HUES48 (cell line): Measurements from ENCODE around the gene SAFB2.

Source experiments
- H3K27ac ChIP-seq: one replicate; pipeline ENCODE4 v1.7.0; 2013; ENCODE audit warnings: low read depth, low read length, inconsistent platforms
- H3K27me3 ChIP-seq: 2 replicates; pipeline ENCODE4 v1.6.1; 2013; ENCODE audit warnings: mild to moderate bottlenecking, low read length; ENCODE audit not compliant: control insufficient read depth, insufficient read depth
- H3K36me3 ChIP-seq: 2 replicates; pipeline ENCODE4 v1.6.1; 2013; ENCODE audit warnings: low read length; ENCODE audit not compliant: control insufficient read depth, insufficient read depth
- H3K4me1 ChIP-seq: 2 replicates; pipeline ENCODE4 v1.6.1; 2013; ENCODE audit warnings: mild to moderate bottlenecking, low read length; ENCODE audit not compliant: control insufficient read depth, insufficient read depth
- H3K4me3 ChIP-seq: 2 replicates; pipeline ENCODE4 v1.5.1; 2013; ENCODE audit warnings: mild to moderate bottlenecking, low read depth, low read length
- H3K9ac ChIP-seq: 2 replicates; pipeline ENCODE4 v1.6.1; 2013; ENCODE audit warnings: mild to moderate bottlenecking, low read depth, low read length, moderate library complexity
- H3K9me3 ChIP-seq: 2 replicates; pipeline ENCODE4 v1.6.1; 2013; ENCODE audit warnings: low read length; ENCODE audit not compliant: control insufficient read depth, insufficient read depth

SAFB2 gene

DNA sequence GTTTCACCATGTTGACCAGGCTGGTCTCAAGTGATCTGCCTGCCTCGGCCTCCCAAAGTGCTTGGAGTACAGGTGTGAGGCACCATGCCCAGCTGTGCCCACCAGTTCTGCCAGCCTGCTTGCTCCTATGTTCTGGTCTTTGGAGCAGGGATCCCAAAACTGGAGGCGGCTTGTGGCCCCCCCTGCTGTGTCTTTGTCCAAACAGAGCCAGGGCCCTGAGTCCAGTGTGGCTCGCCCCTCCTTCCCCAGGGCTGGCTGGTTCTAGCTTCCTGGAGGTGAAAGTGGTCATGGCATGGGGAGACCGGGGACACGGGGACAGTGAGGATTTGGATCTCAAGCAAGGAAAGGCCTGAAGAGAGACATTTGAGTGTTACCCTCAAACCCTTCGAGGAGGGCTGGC, 43.3 kb downstream of the SAFB2 start:
- H3K27me3 ChIP-seq = no peaks in the 10 kb centered on the region
- H3K27ac ChIP-seq = no peak overlapping the region
- 0 out of 2 replicates have a peak, but pooled peaks cover 3% of the 10 kb centered on the region for H3K4me1 ChIP-seq
- H3K4me3 ChIP-seq = no peak overlapping the region
- H3K36me3 ChIP-seq = peaks cover 3% of the 10 kb centered on the region; the same call in 1 of the 2 replicates
- H3K9ac ChIP-seq = no peak overlapping the region
- H3K9me3 ChIP-seq = no peaks in the 10 kb centered on the region

DNA sequence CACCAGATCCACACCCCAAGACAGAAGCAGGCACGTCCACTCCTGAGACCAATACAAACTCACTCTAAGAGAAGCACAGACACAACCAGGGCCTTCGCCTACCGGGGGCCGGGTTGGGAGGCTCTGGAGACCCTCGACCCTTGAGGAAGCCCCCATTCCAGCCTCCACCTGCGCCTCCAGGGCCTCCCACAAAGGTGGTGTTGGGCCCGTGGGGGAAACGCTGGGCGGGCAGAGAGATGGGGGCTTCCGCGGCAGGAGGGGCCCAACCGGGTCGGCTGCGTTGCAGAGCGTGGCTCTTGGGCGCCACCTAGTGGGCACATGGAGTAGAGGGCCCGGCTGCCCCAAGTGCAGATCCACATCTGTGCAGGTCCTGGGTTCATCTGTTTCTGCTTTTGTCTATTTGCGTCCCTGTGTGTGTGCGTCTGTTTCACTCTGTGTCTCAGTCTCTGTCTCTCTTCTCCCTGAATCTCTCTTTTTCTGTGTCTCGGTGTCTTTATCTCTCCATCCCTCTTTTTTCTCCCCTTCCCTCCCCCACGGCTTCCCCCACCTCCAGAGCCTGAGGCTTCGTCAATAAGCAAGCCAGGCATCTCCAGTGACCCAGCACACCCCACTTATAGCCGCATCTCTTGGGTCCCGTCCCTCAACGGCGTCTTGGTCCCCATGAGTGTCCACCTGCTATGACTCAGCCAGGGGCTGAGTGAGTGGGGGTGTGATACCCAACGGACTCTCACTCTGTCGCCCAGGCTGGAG, 44.3 kb downstream of the SAFB2 start:
- no peaks in the 10 kb centered on the region for H3K9me3 ChIP-seq
- H3K27ac ChIP-seq = no peak overlapping the region
- H3K27me3 ChIP-seq = no peaks in the 10 kb centered on the region
- no peak overlapping the region; the same call in 1 of the 2 replicates for H3K4me3 ChIP-seq
- 0 out of 2 replicates have a peak, but pooled peaks cover 3% of the 10 kb centered on the region for H3K4me1 ChIP-seq
- peaks cover 3% of the 10 kb centered on the region; the same call in 1 of the 2 replicates for H3K36me3 ChIP-seq
- no peak overlapping the region for H3K9ac ChIP-seq

DNA sequence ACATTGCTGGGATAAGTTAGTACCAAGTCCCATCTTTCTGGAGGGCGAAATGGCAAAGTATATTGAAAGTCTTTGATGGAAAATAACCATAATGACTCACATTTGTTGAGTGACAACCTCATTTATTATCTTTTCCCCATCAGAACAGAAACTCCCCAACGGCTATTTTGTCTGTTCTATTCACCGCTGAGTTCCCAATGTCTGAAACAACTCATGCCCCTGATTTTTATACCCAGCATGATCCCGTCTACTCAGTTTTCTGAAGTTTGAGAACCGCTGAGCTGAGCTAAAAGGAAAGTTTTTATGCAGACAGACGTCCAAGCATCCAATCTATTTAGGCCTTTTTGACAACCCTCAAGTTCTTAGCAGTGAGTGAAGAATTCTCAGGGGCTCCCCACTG, 47.0 kb downstream of the SAFB2 start:
- Histone ChIP-seq H3K27me3 (no peaks in the 10 kb centered on the region), H3K9me3 (no peaks in the 10 kb centered on the region), H3K9ac (no peak overlapping the region), H3K4me3 (no peak overlapping the region), H3K36me3 (no peaks in the 10 kb centered on the region), H3K27ac (no peak overlapping the region), H3K4me1 (0 out of 2 replicates have a peak, but pooled peaks cover 3% of the 10 kb centered on the region)

DNA sequence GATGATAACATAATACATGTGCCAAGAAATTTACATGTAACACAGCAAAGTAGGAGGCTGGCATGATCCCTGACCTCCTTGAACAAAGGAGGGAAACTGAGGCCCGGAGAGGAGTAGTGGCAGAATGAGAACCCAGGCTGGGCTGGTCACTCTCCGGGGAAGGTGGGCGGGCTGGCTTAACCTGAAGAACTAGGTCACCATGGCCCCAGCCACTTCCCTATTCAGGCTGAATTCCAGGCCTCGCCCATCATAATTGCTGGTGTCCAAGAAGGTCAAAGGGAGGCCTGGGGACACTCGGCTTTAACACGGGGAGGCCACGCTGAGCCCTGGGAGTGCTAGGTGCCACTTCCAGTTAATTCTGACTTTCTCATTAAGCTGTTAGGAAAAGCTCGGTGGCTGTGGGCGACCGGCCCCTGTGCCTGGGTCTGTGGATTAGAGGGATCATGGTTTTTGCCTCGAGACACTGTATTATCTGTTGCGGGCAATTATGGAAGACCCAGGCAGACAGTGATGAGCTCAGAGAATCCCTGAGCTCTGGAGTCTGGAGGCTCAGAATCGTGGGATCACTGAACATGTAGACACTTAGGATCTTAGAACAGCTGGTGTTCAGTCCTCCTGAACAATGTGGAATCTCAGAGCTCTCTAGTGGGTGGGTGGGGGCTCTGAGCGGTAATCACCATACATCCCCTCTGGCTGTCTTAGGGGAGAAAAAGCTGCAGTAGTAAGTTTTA, 49.9 kb downstream of the SAFB2 start:
- no peak overlapping the region for H3K9ac ChIP-seq
- no peaks in the 10 kb centered on the region for H3K4me1 ChIP-seq
- no peak overlapping the region for H3K4me3 ChIP-seq
- H3K27ac ChIP-seq = no peak overlapping the region
- peaks cover 8% of the 10 kb centered on the region for H3K27me3 ChIP-seq
- no peaks in the 10 kb centered on the region for H3K9me3 ChIP-seq
- no peaks in the 10 kb centered on the region for H3K36me3 ChIP-seq

DNA sequence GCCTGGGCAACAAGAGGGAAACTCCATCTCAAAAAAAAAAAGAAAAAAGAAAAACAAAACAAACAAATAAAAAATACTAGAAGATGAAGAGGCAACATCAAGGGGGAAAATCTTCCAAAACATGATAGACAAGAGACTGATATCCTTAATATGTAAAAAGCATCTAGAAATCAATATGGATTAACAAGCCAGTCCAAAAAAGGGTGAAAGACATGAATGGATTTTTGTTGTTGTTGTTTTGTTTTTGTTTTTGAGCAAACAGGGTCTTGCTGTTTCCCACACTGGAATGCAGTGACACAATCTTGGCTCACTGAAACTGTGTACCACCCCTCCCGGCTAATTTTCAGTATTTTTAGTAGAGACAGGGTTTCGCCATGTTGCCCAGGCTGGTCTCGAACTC, 50.8 kb downstream of the SAFB2 start:
- no peaks in the 10 kb centered on the region for H3K9me3 ChIP-seq
- no peak overlapping the region for H3K4me3 ChIP-seq
- no peak overlapping the region for H3K27ac ChIP-seq
- no peak overlapping the region for H3K9ac ChIP-seq
- no peaks in the 10 kb centered on the region for H3K36me3 ChIP-seq
- no peaks in the 10 kb centered on the region for H3K4me1 ChIP-seq
- peaks cover 16% of the 10 kb centered on the region for H3K27me3 ChIP-seq

DNA sequence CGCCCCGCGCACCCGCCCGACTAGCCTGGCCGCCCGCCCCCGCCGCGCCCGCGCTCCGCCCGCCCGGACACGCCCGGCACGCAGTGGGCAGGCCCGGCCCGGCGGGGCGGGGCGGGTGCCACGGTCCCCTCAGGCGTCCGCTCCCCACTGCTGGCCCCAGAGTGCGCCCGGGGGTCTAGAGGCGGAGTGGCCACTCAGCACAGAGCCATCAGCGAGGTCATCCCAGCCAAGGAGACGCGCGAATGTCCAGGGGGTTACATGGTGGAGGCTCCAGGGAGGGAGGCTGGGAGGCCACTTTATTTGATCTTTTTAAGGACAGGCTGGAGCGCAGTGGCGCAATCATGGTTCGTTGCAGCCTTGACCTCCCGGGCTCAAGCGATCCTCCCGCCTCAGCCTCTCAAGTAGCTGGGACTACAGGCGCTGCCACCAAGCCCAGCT, 54.6 kb downstream of the SAFB2 start:
- H3K4me3 ChIP-seq = peak overlapping the region; percentile 61; the same call in 1 of the 2 replicates
- no peaks in the 10 kb centered on the region for H3K9me3 ChIP-seq
- H3K4me1 ChIP-seq = no peaks in the 10 kb centered on the region
- no peaks in the 10 kb centered on the region for H3K36me3 ChIP-seq
- no peak overlapping the region for H3K27ac ChIP-seq
- H3K27me3 ChIP-seq = peaks cover 25% of the 10 kb centered on the region
- no peak overlapping the region for H3K9ac ChIP-seq

DNA sequence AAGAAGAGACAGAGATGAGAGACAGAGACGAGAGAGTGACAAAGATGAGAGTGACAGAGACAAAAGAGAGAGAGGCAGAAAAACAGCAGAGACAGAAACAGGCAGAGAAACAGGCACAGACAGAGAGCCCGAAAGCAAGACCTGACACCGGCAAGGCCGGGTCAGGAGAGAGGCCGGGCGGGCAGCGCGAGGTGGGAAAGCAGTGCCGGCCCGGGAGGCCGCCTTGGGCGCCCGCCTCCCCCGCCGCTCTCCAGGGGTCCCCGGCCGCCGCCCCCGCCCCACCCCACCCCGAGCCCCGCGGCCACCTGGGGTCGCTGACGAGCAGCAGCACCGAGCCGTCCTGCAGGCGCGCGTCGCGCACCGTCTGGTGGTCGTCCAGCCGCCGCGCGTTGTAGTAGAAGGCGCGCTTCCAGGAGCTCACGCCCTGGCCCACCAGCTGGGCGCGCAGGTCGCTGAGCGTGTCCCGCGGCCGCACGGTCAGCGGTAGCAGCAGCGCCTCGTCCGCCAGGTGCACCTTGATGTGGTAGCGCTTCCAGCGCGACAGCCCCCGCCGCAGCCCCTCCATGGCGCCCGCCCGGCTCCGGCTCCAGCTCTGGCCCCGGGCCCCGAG, 55.1 kb downstream of the SAFB2 start, which contains the start of gene TINCR:
TINCR (minus strand) TSS at position 594 of the 610 bp plus-strand sequence.
- no peaks in the 10 kb centered on the region for H3K9me3 ChIP-seq
- H3K4me1 ChIP-seq = no peaks in the 10 kb centered on the region
- H3K27me3 ChIP-seq = peaks cover 25% of the 10 kb centered on the region
- H3K27ac ChIP-seq = no peak within 1 kb of the TSS
- peak within 1 kb of the TSS; percentile 61 for H3K4me3 ChIP-seq
- no peaks in the 10 kb centered on the region for H3K36me3 ChIP-seq
- H3K9ac ChIP-seq = no peak within 1 kb of the TSS

DNA sequence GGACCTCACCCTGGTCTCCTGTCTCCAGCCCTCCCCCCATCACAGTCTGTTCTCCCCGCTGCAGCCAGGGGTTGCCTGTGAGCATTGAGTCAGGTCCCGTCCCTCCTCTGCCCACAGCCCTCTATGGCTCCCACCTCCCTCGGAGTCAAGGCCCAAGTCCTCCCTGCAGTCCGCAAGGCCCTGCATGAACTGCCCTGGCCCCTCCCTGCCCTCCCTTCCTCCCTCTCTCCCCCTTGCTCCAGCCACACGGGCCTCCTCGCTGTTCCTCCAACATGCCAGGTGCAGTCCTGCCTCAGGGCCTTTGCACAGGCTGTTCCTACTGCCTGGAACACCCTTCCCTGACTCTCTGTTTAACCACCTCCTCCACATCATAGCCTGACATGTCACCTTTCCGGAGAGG, 57.6 kb downstream of the SAFB2 start:
- Histone ChIP-seq H3K36me3 (no peaks in the 10 kb centered on the region), H3K4me3 (no peak overlapping the region), H3K9me3 (peaks cover 4% of the 10 kb centered on the region; the same call in 1 of the 2 replicates), H3K4me1 (peaks cover 9% of the 10 kb centered on the region), H3K27me3 (peaks cover 25% of the 10 kb centered on the region), H3K27ac (no peak overlapping the region), H3K9ac (no peak overlapping the region)

DNA sequence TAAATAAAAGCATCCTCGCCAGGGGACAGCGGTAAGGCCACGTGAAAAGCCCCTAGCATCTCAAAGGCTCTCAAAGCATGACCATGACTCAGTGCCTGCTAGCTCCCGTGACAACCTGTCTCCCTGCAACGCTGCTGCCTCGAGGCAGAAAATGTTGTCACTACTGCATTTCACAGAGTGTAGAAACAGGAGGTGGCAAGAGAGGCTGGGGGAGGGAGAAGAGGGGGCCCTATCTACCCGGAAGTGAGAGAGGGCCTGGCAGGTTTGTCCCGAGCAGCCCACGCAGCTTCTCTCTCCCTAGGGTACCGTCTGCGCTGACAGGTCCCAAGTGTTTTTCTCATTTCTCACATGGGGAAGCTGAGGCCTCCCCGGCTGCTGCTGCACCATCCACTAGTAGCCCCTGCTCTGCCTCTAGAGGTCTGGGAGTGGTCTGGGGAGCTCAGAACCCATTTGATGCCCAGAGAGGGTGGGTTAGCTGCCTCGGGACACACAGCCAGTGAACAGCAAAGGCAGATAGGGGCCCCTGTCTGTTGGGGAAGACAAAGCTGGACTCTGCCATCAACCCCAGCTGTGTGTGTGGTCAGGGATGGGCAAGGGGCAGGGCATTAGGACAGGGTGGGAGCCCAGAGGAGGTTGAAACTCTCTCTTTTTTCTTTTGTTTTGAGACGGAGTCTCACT, 58.5 kb downstream of the SAFB2 start:
- Histone ChIP-seq H3K27me3 (peaks cover 25% of the 10 kb centered on the region), H3K36me3 (no peaks in the 10 kb centered on the region), H3K4me1 (peaks cover 12% of the 10 kb centered on the region), H3K4me3 (no peak overlapping the region), H3K9me3 (peaks cover 4% of the 10 kb centered on the region; the same call in 1 of the 2 replicates), H3K27ac (no peak overlapping the region), H3K9ac (no peak overlapping the region)

DNA sequence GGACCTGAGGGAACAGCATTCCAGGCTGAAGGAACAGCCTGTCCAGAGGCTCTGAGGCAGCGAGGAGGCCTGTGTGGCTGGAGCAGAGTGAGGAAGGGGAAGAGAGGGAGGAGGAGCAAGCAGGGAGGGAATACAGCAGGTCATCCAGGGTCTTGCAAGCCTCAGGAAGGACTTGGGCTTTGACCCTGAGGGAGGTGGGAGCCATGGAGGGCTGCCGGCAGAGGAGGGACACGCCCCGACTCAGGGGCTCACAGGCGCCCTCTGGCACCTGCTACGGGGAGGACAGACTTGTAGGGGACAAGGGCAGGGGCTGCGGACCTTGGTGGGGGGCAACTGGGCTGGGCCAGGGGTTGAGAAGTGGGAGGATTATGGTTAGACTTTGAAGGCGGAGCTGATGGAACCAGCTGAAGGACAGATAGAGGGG, 59.6 kb downstream of the SAFB2 start:
- peaks cover 19% of the 10 kb centered on the region for H3K27me3 ChIP-seq
- H3K36me3 ChIP-seq = no peaks in the 10 kb centered on the region
- H3K4me3 ChIP-seq = no peak overlapping the region
- H3K4me1 ChIP-seq = peaks cover 12% of the 10 kb centered on the region
- H3K27ac ChIP-seq = no peak overlapping the region
- peaks cover 4% of the 10 kb centered on the region; the same call in 1 of the 2 replicates for H3K9me3 ChIP-seq
- no peak overlapping the region for H3K9ac ChIP-seq
